Measurements from ENCODE around the gene KRT79.
A peak's percentile ranks its signal among the peaks of the same experiment; 100 is the strongest.
"Not testable (repeated sequence)": the region's sequence is repeated elsewhere in the genome, so short reads cannot be mapped to it uniquely, and the experiment has no call there.

Gene KRT79

GRCh38 chr12:52833922-52834726 lies at the start of gene KRT79:
Gene KRT79, minus strand, starts transcription at chr12:52834311. Its CDS starts 51 bp downstream, at chr12:52834260.
- DNase-seq (ENCODE audit: low spot score) = no peak

GRCh38 chr12:52880499-52880898 lies 46.4 kb upstream of the KRT79 start:
- DNase-seq (ENCODE audit: low spot score) = not testable (repeated sequence)

- peak; percentile 84 for DNase-seq (ENCODE audit: low spot score)
These were observed 45.6 kb upstream of the KRT79 start for GRCh38 chr12:52879394-52880351.

GRCh38 chr12:52878507-52879393 lies 44.6 kb upstream of the KRT79 start:
- no peak for DNase-seq (ENCODE audit: low spot score)

GRCh38 chr12:52877242-52877641 lies 43.1 kb upstream of the KRT79 start:
- DNase-seq (ENCODE audit: low spot score) = no peak

GRCh38 chr12:52876372-52876771 lies 42.3 kb upstream of the KRT79 start:
- no peak for DNase-seq (ENCODE audit: low spot score)

GRCh38 chr12:52874573-52875435 lies 40.7 kb upstream of the KRT79 start:
- DNase-seq (ENCODE audit: low spot score) = no peak

GRCh38 chr12:52873832-52874572 lies 39.9 kb upstream of the KRT79 start:
- peak; percentile 71 for DNase-seq (ENCODE audit: low spot score)

GRCh38 chr12:52873513-52873831 lies 39.4 kb upstream of the KRT79 start:
- DNase-seq (ENCODE audit: low spot score) = no peak

- DNase-seq (ENCODE audit: low spot score) = no peak
These were observed 38.7 kb upstream of the KRT79 start for GRCh38 chr12:52872644-52873389.

- DNase-seq (ENCODE audit: low spot score) = no peak
These were observed 37.4 kb upstream of the KRT79 start for GRCh38 chr12:52871291-52872039.

- DNase-seq (ENCODE audit: low spot score) = peak; percentile 85
These were observed 36.5 kb upstream of the KRT79 start for GRCh38 chr12:52870361-52871290.

GRCh38 chr12:52867642-52868041 lies 33.5 kb upstream of the KRT79 start:
- no peak for DNase-seq (ENCODE audit: low spot score)

- no peak for DNase-seq (ENCODE audit: low spot score)
These were observed 33.0 kb upstream of the KRT79 start for GRCh38 chr12:52867152-52867551.

- DNase-seq (ENCODE audit: low spot score) = peak; percentile 87
These were observed 31.2 kb upstream of the KRT79 start for GRCh38 chr12:52865090-52865944.

- no peak for DNase-seq (ENCODE audit: low spot score)
These were observed 27.9 kb upstream of the KRT79 start for GRCh38 chr12:52862023-52862422.

- DNase-seq (ENCODE audit: low spot score) = no peak
These were observed 27.4 kb upstream of the KRT79 start for GRCh38 chr12:52861511-52861910.

All from D341Med (cell line).